Skeletal muscle cell (primary cell): ENCODE data around the gene MCOLN3.
"Not testable (repeated sequence)": the region's sequence is repeated elsewhere in the genome, so short reads cannot be mapped to it uniquely, and the experiment has no call there.

Experiments
- DNase-seq: peaks from one replicate; pipeline ENCODE4 v3.0.0-alpha.2; 2010; ENCODE audit warnings: low read depth
- H3K4me3 ChIP-seq: 2 replicates; pipeline ENCODE4 v1.5.1; 2011; ENCODE audit warnings: low read depth, mild to moderate bottlenecking, control low read depth, low read length, moderate library complexity

Gene MCOLN3

DNA sequence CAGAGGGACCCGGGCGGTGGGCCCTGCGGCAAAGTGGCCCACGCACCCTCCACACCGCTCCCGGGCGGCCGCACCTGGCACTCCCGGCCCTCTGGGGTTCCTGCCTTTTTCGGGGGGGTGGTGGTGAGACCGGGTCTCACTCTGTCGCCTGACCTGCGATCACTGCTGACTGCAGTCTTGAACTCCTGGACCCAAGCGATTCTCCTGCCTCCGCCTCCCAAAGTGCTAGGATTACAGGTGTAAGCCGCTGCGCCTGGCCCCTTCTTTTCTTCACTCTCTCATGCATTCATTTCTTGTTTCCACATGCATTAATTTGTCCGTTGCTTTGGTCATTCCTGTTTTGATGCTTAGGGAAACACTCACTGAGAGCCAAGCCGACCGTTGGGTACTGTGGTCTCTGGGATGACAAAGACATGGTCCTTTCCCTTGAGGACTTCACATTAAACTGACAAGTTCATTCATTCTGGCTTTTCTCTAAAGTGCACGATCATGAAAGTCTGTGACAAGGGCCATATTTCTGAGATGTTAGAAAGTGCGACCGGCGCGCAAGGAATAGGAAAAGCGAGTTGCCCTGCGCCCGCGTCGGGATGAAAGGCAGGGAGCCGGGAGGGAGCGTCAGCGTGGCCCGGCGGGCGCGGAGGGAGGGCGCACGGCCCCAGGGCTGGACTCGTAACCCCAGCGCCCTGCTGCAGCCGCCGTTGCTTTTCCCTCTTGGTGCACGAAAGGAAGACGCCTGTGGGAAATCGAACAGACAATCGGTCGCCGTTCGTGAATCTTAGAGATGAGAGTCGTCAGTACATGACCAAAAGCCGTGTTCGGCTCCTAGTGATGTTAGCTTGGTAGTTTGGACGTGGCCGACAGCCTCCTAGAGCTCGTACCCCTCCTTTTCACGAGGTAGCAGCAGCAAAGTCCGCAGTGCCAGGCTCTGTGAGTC, 50.4 kb downstream of the MCOLN3 start:
- H3K4me3 ChIP-seq: peak overlapping the region; percentile 53
- no peak for DNase-seq

DNA sequence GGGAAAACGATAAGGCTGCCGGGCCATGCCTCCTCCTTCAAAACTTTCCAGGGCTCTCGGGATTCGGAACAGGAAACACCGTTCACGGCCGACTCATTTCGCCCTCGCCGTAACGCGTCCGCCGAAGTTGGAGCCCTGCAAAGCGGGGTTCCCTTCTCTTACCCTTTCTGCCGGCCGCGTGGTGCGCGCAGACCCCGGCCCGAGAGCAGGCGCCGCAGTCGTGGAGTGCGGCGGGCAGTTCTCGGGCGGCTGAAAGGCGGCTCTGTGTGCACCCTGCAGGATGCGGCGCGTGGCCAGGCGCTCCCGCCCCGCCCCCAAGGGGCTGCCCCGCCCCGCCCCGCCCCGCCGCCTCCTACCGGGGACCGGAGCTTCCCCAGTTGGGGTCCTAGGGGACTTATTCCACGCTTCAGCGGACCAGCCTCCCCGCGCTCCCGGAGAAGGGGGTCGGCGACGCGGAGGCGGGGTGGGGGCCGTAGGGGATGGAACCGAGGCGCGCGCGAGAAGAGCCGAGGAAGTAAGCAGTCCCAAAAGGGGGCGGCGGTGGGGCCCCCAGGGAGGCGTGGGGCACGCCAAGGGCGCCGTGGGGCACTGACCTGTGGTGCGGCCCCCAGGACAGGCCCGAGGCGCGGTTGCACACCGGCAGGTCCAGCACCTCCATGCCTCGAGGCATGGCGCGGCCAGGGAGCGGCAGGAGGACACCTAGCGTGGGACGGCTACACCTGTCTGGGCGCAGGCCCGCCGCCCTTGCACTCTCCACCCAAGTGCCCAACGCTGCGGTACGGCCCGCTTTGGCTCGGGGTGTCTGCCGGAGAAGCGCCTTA, 51.2 kb downstream of the MCOLN3 start, which contains the start of gene MCOLN2:
MCOLN2 (minus strand) TSS at position 268 of the 821 bp plus-strand sequence; CDS start at position 27, 241 bp downstream.
- peak within 1 kb of the TSS; percentile 53 for H3K4me3 ChIP-seq
- DNase-seq: no peak

DNA sequence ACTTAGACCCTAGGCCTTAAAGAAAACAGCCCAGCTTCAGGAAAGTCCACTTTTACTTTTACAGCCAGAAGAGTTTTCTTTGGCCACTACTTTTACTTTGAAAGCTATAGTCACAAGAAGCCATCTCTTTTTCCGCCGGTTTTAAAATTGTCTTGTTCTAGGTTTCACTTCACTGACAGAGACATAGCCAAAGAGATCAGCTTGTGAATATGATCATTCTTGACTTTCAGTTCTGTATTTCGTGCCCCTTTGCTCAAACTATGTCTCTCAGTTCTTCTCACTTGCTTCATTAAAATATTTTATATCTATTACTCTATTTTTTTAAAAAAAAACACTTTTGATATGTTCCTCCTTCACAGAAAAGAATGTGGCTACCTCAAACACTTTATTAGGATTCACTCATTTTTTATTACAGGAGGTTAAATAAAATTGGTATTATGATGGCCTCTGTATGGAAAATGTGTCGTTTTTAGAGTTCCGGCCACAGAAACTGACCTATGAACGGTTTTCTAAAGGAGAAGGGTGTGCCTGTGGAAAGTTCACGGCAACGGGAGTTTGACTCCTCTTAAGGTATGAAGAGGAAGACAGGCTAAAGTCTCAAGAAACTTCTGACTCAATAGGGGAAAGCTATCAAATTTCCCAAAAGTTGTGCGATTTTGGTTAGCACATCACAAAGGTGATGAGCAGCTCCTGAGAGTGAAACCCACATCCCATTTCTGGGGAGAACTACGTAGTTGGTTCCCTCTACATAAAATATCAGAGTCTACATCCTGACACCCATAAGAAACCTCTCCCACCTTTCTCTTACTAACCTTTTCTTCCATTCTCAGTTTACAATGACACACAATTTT, 52.6 kb downstream of the MCOLN3 start:
- H3K4me3 ChIP-seq: no peak overlapping the region
- DNase-seq: no peak

DNA sequence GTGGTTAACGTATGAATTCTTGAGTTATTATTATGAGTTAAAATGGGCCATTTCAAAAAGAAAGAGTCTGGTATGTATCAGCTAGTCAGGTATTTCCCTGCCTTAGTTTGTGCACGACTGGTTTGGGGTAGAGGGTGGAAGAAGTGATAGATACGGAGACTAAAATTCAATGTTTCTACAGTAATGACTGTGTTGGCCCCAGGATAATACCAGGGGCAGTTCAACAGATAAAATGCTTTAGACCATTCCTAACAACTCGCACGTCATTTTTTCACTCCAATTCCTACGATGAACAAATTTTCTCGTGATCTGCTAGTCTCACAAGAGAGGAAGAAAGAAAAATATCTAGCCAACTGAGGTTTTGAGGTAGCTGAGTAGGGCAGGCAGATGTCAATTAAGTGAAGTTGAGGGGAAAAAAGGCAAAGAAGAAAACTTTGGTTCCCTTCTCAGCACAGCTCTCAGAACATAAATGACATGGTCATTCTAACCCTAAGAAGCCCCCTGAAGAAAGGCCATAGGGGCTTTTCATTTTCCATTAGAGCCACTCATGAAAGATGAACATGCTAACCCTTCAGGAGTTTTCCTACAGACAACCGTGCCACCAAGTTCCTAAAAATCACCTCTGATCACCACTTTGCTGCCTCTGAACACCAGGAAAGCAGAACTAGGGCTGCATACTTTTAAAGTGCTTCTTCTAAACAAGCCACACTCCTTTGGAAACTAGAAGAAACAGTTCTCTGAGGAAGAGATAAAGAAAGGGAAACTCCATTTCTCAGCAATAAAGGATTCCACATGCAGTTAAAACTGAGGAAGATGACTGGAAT, 57.0 kb downstream of the MCOLN3 start:
- no peak overlapping the region for H3K4me3 ChIP-seq
- no peak for DNase-seq

DNA sequence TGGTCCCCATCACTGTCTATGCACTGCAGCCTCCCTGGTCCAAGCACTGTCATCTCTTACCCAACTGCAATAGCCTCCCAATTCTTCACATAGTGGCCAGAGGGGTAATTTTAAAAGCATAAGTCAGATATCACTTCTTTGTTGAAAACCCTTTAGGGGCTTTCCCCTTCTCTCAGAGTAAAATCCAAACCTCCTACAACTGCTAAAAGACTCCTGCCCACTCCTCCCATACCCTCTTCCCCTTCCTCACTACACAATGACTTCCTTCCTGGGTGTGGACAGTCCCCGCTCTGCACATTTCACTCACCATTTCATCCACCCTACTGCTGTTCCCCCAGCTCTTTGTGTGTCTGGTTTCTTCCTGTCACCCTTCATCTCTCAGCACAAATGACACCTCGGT, 59.7 kb downstream of the MCOLN3 start:
- no peak for DNase-seq
- H3K4me3 ChIP-seq: no peak overlapping the region

DNA sequence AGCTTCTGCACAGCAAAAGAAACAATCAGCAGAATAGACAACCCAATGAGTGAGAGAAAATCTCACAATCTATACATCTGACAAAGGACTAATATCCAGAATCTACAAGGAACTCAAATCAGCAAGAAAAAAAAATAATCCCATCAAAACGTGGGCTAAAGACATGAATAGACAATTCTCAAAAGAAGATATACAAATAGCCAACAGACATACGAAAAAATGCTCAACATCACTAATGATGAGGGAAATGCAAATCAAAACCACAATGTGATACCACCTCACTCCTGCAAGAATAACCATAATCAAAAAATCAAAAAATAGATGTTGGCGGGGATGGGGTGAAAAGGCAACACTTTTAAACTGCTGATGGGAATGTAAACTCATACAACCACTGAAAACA, 61.7 kb downstream of the MCOLN3 start:
- not testable (repeated sequence) for H3K4me3 ChIP-seq, DNase-seq

DNA sequence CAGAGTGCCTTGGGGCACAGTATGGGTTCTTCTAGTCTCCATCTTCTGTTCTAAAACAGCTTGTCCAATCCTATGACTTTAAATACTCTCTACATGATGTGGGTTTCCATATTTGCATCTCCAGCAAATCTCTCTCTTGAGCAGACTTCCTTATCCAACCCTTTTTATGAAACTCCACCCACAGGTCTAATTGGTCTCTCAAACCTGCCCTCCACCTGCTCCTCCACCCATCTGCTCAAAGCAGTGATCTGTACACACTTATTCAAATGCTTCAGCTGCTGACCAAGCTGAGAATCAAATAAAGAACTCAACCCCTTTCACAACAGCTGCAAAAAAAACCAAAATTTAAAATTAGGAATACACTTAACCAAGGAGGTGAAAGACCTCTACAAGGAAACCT, 62.9 kb downstream of the MCOLN3 start:
- no peak overlapping the region for H3K4me3 ChIP-seq
- no peak for DNase-seq

DNA sequence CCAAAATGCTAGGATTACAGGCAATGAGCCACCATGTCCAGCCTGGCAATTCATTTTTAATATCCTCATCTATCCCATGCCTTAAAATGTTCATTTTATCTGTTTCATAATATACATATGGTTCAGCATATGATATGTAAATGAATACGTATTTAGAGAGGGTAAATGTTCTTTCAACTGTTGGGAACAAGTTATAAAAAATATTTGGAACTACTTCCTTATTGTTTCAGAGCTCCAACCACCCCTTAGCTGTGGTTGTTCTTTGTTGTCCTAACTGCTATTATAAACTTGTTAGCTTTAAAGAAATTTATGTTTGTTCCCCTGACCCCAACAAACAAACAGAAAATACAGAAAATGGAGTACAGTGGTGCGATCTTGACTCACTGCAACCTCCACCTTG, 65.9 kb downstream of the MCOLN3 start:
- H3K4me3 ChIP-seq: no peak overlapping the region

DNA sequence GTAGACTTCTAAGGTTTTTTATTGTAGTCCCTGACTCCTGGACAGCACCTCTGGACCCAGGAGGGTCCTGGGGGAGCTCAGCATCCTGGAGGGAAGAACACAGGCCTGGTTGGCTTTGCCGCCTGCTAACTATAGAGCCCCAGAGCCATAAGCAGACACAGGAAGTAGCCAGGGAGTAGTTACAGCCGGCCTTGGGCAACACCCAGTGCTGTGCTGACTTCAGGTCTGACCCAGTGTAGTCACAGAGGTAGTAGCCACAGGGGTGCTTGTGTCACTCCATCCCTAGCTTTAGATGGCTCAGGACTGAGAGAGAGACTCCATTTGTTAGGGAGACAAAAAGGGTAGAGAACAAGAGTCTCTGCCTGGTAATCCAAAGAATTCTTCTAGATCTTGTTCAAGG, 73.3 kb downstream of the MCOLN3 start:
- no peak for DNase-seq
- H3K4me3 ChIP-seq: no peak overlapping the region

More for the DNA sequence above, 65.9 kb downstream of the MCOLN3 start:
- no peak for DNase-seq

DNA sequence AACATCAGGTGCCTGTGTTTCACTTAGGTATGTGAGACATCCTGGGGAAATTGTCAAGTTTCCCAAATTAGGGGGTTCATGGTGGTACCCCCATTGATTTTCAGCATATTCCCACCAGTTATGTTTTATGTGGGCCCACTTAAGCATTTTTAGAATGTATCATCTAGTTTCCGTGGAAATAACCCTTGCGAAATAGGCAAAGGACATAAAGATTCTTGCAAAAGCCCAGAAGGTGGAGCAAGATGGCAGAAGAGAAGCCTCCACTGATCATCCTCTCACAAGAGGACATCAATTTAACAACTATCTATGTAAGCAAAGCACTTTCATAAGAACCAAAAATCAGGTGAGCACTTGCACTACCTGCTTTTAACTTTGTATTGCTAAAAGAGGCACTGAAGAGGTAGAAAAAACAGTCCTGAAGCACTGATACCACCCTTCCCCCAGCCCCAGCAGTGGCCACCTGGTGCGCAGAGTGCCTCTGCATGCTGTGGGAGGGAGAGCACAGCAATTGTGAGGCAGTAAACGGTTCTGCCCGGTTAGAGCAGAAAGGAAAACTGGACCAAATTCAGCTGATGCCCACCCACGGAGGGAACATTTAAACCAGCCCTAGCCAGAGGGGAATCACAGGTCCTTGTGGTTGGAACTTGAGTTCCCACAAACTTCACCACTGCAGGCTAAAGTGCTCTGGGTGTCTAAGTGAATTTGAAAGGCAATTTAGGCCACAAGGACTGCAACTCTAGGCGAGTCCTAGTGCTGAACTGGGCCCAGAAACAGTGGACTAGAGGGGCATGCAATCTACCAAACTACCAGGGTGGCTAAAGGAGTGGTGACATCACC, 74.6 kb downstream of the MCOLN3 start:
- peak; percentile 31 for DNase-seq
- no peak overlapping the region for H3K4me3 ChIP-seq

DNA sequence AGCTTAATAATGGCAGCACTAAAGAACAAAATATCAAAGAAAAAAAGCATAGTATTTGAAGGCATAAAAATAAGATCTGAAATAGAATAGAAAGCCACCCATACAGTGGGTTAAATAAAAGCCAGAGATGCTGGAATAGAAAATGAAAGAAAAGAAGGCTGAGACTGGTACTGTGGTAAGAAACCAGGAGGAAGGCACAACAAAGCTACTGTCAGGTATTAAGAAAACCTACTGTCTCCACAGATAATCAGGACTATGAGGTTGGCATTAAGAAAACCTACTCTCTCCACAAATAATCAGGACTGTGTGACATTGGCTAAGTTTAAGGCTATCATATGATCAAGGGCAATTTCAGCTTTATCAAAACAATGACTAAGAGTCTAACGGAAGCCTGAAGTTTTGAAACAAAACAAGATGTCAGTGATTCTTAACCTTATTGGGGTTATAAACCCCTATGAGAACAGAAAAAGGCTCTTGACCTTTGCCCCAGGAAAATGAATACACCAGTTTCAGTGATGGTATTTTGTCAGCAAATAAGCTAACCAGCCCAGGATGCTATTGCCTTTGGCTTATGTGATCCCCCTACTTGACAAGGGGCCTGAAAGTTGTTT, 75.8 kb downstream of the MCOLN3 start:
- DNase-seq: no peak
- H3K4me3 ChIP-seq: no peak overlapping the region

DNA sequence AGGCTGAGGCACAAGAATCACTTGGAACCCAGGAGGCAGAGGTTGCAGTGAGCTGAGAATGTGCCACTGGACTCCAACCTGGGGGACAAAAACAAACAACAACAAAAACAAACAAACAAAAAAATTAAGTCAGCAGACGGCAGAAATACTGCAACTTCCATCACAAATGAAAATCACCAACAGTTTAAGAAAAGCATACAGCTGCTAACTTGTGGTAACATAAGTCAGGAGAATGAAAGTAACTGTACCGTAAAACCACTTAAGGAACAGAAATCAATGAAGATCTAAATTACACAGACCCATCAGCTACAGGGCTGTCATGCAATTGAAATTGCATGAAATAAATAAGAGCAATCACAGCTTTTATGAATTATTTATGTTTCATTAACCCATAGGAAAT, 76.3 kb downstream of the MCOLN3 start:
- no peak overlapping the region for H3K4me3 ChIP-seq
- DNase-seq: no peak

DNA sequence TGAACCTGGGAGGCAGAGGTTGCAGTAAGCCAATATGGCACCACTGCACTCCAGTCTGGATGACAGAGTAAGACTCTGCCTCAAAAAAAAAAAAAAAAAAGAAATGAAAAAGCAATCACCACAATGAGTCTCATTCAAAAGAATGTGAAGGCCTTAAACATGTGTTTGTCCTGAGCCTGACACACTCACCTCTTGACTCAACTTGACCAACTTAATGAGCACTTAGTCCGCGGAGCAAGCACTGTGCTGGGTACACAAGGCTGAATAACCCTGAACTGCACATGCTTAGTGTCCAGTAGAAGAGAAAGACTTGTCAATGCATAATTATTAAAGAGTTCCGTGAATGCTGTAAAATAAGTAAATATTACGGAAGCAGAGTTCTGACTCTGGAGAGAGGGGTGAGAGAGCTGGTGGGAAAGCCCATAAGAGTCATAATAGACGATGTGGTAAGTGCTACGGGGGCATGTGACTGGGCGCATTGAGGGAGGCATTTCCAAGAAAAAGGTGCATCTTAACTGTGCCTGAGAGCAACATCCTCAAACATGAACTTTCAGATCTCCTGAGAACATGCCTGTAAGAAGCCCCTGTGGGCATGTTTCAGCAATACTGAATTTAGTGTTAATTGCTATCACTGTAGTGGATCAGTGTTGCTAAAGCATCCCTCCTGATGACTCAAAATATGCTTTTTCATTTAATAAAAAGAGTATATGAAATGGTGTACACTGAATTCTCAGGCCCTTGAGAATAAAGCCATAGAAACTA, 78.6 kb downstream of the MCOLN3 start:
- DNase-seq: no peak
- no peak overlapping the region for H3K4me3 ChIP-seq

DNA sequence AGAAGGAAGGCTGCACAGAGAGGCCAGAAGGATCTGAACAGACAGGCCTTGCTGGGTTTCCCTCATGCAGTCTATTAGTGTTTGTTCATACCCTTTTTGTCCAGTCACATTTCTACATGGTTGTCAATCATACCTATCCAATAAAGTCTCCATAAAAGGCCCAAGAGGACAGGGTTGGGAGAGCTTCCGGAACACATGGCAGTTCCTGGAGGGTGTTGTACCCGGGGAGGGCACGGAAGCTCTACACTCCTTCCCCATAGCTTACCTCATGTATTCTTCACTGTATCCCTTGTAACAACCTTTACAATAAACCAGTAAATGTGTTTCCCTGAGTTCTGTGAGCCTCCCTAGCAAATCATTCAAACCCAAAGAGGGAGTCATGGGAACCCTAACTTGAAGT, 79.4 kb downstream of the MCOLN3 start:
- no peak overlapping the region for H3K4me3 ChIP-seq
- no peak for DNase-seq

DNA sequence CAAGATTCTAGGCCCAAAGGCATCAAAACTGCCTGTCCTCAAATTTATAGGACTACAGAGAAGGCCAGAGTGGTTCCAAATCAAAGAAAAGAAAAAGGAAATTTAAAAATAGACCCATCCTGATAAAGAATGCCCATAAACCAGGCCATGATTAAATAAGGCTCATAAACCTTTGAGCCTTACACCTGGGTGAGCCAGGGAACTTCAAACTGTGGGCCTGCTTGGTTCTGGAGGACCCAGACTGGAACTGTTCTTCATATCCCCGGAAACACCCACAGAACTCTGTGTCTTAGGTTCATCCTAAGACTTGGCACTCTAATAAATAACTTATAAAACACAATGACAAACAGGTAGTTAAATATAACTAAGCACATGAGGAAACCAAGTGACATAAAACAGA, 80.2 kb downstream of the MCOLN3 start:
- no peak overlapping the region for H3K4me3 ChIP-seq
- no peak for DNase-seq
